DND-41 (cell line): ENCODE measurements around the gene GRID1.

Source experiments
- ATAC-seq: fragments of 200-7000 bp; cut with Tn5 transposase; 3 replicates; pipeline ENCODE4 v1.9.1; 2021; ENCODE audit warnings: low read depth; ENCODE audit not compliant: insufficient read depth
- DNase-seq: peaks from one replicate; pipeline ENCODE4 v3.0.0-alpha.2; 2020
- H2AFZ ChIP-seq: 2 replicates; pipeline ENCODE4 v1.6.0; 2012; ENCODE audit warnings: low read depth, low read length
- H3K27ac ChIP-seq: 2 replicates; pipeline ENCODE4 v1.5.1; 2012; ENCODE audit warnings: low read length, inconsistent platforms
- H3K27me3 ChIP-seq: fragments of 200-600 bp; sonication (generic); 2 replicates; pipeline ENCODE4 v1.6.0; 2012; ENCODE audit warnings: low read length, mild to moderate bottlenecking, inconsistent platforms; ENCODE audit not compliant: insufficient read depth, poor library complexity
- H3K36me3 ChIP-seq: 2 replicates; pipeline ENCODE4 v1.5.1; 2012; ENCODE audit warnings: low read length, inconsistent platforms; ENCODE audit not compliant: insufficient read depth
- H3K4me1 ChIP-seq: 2 replicates; pipeline ENCODE4 v1.5.1; 2012; ENCODE audit warnings: mild to moderate bottlenecking, low read length; ENCODE audit not compliant: insufficient read depth
- H3K4me2 ChIP-seq: 2 replicates; pipeline ENCODE4 v1.6.0; 2012; ENCODE audit warnings: mild to moderate bottlenecking, moderate library complexity, low read length, inconsistent platforms; ENCODE audit not compliant: insufficient read depth
- H3K4me3 ChIP-seq, 2 experiments: fragments of 200-600 bp in 1 of 2; shearing (Covaris generic) in 1 of 2; 2 replicates each; pipeline ENCODE4 v1.5.1; 2012 to 2016; ENCODE audit warnings: inconsistent platforms in 2 of 2, low read length in 2 of 2, mild to moderate bottlenecking in 2 of 2, low read depth in 1 of 2, moderate library complexity in 1 of 2
- H3K79me2 ChIP-seq: 2 replicates; pipeline ENCODE4 v1.6.0; 2012; ENCODE audit warnings: low read length, inconsistent platforms; ENCODE audit not compliant: insufficient read depth
- H3K9ac ChIP-seq: 2 replicates; pipeline ENCODE4 v1.6.0; 2012; ENCODE audit warnings: low read depth, mild to moderate bottlenecking, inconsistent platforms, low read length, moderate library complexity
- H3K9me3 ChIP-seq: 2 replicates; pipeline ENCODE4 v1.5.1; 2012; ENCODE audit warnings: low read length, moderate library complexity, mild to moderate bottlenecking, inconsistent platforms; ENCODE audit not compliant: insufficient read depth, severe bottlenecking
- H4K20me1 ChIP-seq: 2 replicates; pipeline ENCODE4 v1.6.0; 2012; ENCODE audit warnings: low read length; ENCODE audit not compliant: insufficient read depth
- EZH2 ChIP-seq: IDR thresholded peaks from 3 replicates; pipeline ENCODE4 v1.6.1; 2012; ENCODE audit warnings: borderline replicate concordance, low read depth, mild to moderate bottlenecking, moderate library complexity, low read length, inconsistent platforms; ENCODE audit not compliant: severe bottlenecking
- TF ChIP-seq, protein P1 (sequence below): IDR thresholded peaks from 2 replicates; pipeline ENCODE4 v1.5.1; 2012; ENCODE audit warnings: borderline replicate concordance, low read length, moderate library complexity, mild to moderate bottlenecking; ENCODE audit not compliant: poor library complexity, severe bottlenecking; ENCODE audit errors: extremely low read depth

Gene GRID1

DNA sequence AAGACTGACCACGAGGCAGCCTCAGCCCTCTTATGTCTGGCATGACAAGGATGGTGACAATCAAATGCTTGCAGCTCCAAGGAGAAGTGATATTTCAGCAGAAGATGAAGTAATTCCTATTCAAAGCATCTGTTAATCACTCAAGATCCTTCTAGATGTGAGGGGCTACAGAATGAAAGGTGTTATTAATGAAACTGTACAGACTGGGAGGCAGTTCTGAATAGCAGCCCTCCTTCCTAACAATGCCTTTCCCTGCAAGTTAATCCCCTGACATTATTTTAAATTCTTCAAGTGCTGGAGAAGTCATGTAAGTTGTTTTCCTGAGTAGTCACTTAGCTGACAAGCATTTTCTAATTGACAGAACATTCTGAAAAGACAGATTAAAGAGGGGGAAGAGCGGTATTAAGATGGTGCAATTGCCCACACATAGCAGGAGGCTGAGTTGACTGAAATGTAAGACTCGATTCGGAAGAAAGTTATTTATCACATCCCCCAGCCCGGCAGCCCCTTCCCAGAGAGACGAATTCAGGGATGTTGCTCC is 300.8 kb downstream of the GRID1 start:
- Histone ChIP-seq H3K9me3 (no peaks in the 10 kb centered on the region), H4K20me1 (no peaks in the 10 kb centered on the region), H2AFZ (no peak overlapping the region), H3K9ac (no peak overlapping the region), H3K4me1 (no peaks in the 10 kb centered on the region), H3K4me2 (no peak overlapping the region), H3K27ac (no peak overlapping the region), H3K36me3 (no peaks in the 10 kb centered on the region), H3K79me2 (no peaks in the 10 kb centered on the region), H3K4me3 (no peak overlapping the region), H3K27me3 (peaks cover 5% of the 10 kb centered on the region)
- TF ChIP-seq, protein P1, sequence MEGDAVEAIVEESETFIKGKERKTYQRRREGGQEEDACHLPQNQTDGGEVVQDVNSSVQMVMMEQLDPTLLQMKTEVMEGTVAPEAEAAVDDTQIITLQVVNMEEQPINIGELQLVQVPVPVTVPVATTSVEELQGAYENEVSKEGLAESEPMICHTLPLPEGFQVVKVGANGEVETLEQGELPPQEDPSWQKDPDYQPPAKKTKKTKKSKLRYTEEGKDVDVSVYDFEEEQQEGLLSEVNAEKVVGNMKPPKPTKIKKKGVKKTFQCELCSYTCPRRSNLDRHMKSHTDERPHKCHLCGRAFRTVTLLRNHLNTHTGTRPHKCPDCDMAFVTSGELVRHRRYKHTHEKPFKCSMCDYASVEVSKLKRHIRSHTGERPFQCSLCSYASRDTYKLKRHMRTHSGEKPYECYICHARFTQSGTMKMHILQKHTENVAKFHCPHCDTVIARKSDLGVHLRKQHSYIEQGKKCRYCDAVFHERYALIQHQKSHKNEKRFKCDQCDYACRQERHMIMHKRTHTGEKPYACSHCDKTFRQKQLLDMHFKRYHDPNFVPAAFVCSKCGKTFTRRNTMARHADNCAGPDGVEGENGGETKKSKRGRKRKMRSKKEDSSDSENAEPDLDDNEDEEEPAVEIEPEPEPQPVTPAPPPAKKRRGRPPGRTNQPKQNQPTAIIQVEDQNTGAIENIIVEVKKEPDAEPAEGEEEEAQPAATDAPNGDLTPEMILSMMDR = no peak
- no peak for TF ChIP-seq EZH2
- DNase-seq = no peak
- no peak for ATAC-seq

DNA sequence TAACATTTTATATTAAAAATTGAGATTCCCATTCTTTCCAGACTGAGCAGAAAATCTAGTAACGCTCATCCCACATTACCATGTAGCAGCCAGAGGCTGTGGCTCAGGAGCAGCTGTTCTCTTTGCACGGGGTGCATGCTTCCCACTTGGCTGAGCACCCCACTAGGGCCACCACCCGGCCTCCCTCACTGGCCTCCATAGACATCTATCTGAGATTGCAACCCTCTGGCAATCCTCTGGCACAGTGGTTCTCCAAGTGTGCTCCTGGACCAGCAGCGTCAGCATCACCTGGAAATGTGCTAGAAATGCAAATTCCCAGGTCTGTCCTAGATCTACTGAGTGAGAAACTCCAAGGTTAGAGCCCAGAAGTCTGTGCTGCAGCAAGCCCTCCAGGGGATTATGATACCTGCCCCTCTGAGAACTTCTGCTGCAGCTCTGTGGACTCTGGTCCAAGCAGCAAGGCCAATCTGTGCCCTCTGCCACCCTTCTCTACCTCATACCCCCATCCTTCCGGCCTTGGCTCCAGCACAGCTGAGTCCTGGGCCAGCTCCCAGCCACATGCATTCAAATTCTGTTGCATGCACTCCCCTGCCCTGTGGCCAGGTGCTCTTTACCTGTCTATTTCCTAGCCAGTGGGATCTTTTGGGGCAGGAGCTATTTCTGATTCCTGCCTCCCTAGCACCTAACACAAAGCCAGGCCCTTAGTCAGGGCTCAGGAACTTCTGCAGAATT is 301.5 kb downstream of the GRID1 start:
- TF ChIP-seq, protein P1 = no peak
- no peak for TF ChIP-seq EZH2
- Histone ChIP-seq H3K4me2 (no peak overlapping the region), H2AFZ (no peak overlapping the region), H3K27me3 (peaks cover 11% of the 10 kb centered on the region), H4K20me1 (no peaks in the 10 kb centered on the region), H3K9me3 (no peaks in the 10 kb centered on the region), H3K4me3 (no peak overlapping the region), H3K9ac (no peak overlapping the region), H3K36me3 (no peaks in the 10 kb centered on the region), H3K27ac (no peak overlapping the region), H3K4me1 (no peaks in the 10 kb centered on the region), H3K79me2 (no peaks in the 10 kb centered on the region)
- no peak for ATAC-seq
- DNase-seq = no peak

DNA sequence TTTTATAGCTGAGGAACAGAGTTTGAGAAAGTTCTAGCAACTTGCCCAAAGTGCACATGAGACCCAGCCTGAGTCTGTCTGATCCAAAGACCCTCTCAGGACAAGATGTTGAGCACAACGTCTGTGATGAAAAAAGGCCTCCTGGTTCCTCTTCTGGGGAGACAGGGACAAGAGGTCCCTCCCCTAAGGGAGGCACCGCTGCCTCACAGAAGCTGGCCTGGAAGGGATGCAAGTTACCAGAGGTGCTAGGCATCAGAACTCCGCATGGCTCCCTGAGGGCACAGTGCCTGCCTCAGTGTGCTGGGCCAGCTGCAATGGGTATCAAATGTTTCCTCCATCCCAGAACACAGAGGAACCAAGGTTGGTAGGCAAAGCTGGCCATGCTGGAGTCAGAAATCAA is 302.4 kb downstream of the GRID1 start:
- Histone ChIP-seq H3K79me2 (no peaks in the 10 kb centered on the region), H2AFZ (no peak overlapping the region; the same call in 1 of the 2 replicates), H3K9ac (no peak overlapping the region), H3K27ac (no peak overlapping the region), H3K9me3 (no peaks in the 10 kb centered on the region), H3K4me3 (no peak overlapping the region), H3K4me2 (no peak overlapping the region), H3K36me3 (no peaks in the 10 kb centered on the region), H4K20me1 (no peaks in the 10 kb centered on the region), H3K27me3 (peaks cover 11% of the 10 kb centered on the region), H3K4me1 (no peaks in the 10 kb centered on the region)
- ATAC-seq (no peak), DNase-seq (no peak)
- TF ChIP-seq, protein P1 = no peak
- no peak for TF ChIP-seq EZH2
